ENCODE measurements around the gene OBP2A. TPM values are rescaled to one million over a fixed set of nuclear protein-coding genes. Genes with fewer than 3 reads are reported as not detected.

OBP2A gene
- total and polyA plus RNA-seq, 2 donors (not counting 3 experiments of a cell fraction or from before 2014, with no cell fraction given) = not detected

DNA sequence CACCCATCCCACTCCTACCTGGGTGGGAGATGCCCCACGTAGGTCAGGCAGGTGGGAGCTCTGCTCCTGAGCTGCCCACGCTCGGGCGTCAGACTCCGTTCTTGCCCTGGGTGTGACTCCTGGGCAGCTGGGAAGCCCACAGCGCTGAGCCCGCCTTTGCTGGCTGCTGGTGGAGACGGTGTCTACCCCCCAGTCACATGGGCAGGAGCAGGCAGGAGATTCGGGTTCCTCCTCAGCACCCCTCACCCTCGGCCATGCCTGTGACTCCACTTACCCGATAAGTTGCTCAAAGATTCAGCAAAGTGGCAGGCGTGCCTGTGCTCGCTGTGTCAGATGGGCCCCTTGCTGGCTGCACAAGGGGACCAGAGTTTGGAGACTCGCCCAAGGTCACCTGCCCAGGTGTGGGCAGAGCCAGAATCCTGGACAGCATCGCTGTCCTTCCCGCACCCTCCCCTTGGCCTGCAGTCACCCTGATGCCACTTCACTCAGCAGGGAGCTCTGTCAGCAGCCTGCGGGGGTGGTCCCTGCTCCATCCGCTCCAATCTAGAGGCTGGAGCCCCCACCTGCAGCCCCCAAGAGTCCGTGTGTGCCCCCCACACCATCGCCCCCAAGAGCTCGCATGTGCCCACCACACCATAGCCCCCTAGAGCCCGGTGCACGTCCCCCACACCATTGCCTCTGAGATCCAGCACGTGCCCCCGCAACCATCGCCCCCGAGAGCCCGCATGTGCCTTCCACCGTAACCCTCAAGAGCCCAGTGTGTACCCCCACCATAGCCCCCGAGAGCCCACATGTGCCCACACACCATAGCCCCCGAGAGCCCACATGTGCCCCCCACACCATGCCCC lies 20.5 kb upstream of the OBP2A start:
- dilution Hi-C loops (cut with MboI; ENCODE audit: extremely low pct_ligation_motif_present, low sequenced_read_pairs) = no loop called here
- CTCF ChIA-PET = no interaction called here
- no peak for FAIRE-seq

DNA sequence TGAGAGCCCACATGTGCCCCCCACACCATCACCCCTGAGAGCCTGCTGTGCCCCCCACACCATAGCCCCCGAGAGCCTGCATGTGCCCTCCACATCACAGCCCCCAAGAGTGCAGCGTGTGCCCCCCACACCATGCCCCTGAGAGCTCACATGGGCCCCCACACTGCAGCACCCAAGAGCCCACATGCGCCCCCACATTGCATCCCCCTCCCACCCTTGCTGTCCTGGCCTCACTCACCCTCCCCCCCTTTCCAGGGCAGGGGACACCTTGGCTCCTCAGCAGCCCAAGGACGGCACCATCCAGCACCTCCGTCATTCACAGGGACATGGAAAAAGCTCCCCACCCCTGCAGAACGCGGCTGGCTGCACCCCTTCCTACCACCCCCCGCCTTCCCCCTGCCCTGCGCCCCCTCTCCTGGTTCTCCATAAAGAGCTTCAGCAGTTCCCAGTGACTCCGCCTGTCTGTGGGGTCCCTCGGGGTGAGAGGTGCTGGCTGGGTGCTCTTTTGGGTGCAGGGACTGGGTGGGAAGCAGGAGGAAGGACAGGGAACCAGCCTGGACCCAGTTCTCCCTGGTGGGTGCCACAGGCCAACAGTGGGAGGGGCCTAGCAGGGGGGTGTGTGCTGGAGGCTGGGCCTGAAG lies 19.7 kb upstream of the OBP2A start:
- POLR2A ChIA-PET = no interaction called here
- Histone ChIP-seq H3K27me3 (ENCODE audit: control insufficient read depth in 2 of 2, insufficient read depth in 2 of 2, low read length in 2 of 2) (no peaks in the 10 kb centered on the region), H3K4me3 (replicated peaks in 1 of 3; ENCODE audit: insufficient read depth in 1 of 3, low read depth in 1 of 3, low read length in 3 of 3) (no peak overlapping the region), H2AFZ (ENCODE audit: low read depth, low read length) (no peak overlapping the region), H3K9me1 (replicated peaks; ENCODE audit: control insufficient read depth, extremely low read depth, insufficient read depth, low read length) (no peaks in the 10 kb centered on the region), H3K9ac (replicated peaks; ENCODE audit: extremely low read depth, insufficient read depth, low read length) (no peak overlapping the region), H4K20me1 (replicated peaks; ENCODE audit: control insufficient read depth, extremely low read depth, insufficient read depth, low read length) (no peaks in the 10 kb centered on the region), H3K4me1 (ENCODE audit: control insufficient read depth, extremely low read depth, insufficient read depth, low read length) (no peaks in the 10 kb centered on the region), H3K79me2 (ENCODE audit: control insufficient read depth, insufficient read depth, low read length) (no peaks in the 10 kb centered on the region), H3K4me2 (ENCODE audit: insufficient read depth, low read length) (no peak overlapping the region), H3K36me3 (ENCODE audit: control insufficient read depth in 2 of 2, extremely low read depth in 1 of 2, insufficient read depth in 2 of 2, low read length in 2 of 2) (no peaks in the 10 kb centered on the region), H3K27ac (ENCODE audit: insufficient read depth, low read depth, low read length) (no peak overlapping the region), H3K9me3 (replicated peaks; ENCODE audit: control insufficient read depth, insufficient read depth, low read length) (no peaks in the 10 kb centered on the region)
- TF ChIP-seq, protein P1, sequence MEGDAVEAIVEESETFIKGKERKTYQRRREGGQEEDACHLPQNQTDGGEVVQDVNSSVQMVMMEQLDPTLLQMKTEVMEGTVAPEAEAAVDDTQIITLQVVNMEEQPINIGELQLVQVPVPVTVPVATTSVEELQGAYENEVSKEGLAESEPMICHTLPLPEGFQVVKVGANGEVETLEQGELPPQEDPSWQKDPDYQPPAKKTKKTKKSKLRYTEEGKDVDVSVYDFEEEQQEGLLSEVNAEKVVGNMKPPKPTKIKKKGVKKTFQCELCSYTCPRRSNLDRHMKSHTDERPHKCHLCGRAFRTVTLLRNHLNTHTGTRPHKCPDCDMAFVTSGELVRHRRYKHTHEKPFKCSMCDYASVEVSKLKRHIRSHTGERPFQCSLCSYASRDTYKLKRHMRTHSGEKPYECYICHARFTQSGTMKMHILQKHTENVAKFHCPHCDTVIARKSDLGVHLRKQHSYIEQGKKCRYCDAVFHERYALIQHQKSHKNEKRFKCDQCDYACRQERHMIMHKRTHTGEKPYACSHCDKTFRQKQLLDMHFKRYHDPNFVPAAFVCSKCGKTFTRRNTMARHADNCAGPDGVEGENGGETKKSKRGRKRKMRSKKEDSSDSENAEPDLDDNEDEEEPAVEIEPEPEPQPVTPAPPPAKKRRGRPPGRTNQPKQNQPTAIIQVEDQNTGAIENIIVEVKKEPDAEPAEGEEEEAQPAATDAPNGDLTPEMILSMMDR (IDR thresholded peaks at IDR 0.05; ENCODE audit: extremely low read depth in 1 of 2, insufficient read depth in 1 of 2, low read depth in 1 of 2, low read length in 2 of 2) = no peak
- no peak for TF ChIP-seq EZH2 (IDR thresholded peaks at IDR 0.05; ENCODE audit: borderline replicate concordance, low read depth, low read length, severe bottlenecking)
- no peak for TF ChIP-seq FOS (IDR thresholded peaks at IDR 0.05; ENCODE audit: borderline replicate concordance, insufficient read depth, low read length)
- TF ChIP-seq POLR2A (IDR thresholded peaks at IDR 0.05; ENCODE audit: low read depth, low read length) = no peak
- no peak for TF ChIP-seq MYC (IDR thresholded peaks at IDR 0.05; ENCODE audit: low read depth, low read length)
- TF ChIP-seq, protein P2, sequence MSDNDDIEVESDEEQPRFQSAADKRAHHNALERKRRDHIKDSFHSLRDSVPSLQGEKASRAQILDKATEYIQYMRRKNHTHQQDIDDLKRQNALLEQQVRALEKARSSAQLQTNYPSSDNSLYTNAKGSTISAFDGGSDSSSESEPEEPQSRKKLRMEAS (IDR thresholded peaks at IDR 0.05; ENCODE audit: insufficient read depth, insufficient read length) = no peak
- no peak for TF ChIP-seq POLR2AphosphoS5 (IDR thresholded peaks at IDR 0.05; ENCODE audit: insufficient read depth, low read depth, low read length)
- TF ChIP-seq GATA2 (IDR thresholded peaks at IDR 0.05; ENCODE audit: insufficient read depth, insufficient read length, low read depth, low read length) = no peak
- no peak for TF ChIP-seq JUN (IDR thresholded peaks at IDR 0.05; ENCODE audit: borderline replicate concordance, insufficient read depth, insufficient read length, low read depth)
- CTCF ChIA-PET = interaction anchor here (1.3 kb wide), 1 partner anchor 22 kb away, joined by 3 read pairs; no protein-coding TSS in a partner anchor
- no peak for FAIRE-seq
- DNase-seq (ENCODE audit: low read depth, low spot score) = no peak
- BruUV-seq (replicated peaks) = no TSS peak
- dilution Hi-C loops (cut with MboI; ENCODE audit: extremely low pct_ligation_motif_present, low sequenced_read_pairs) (no loop called here), intact Hi-C loops (cut with micrococcal nuclease) (no loop called here)

More for the DNA sequence above, 20.5 kb upstream of the OBP2A start:
- Histone ChIP-seq H3K36me3 (ENCODE audit: control insufficient read depth in 2 of 2, extremely low read depth in 1 of 2, insufficient read depth in 2 of 2, low read length in 2 of 2) (no peaks in the 10 kb centered on the region), H3K9me1 (replicated peaks; ENCODE audit: control insufficient read depth, extremely low read depth, insufficient read depth, low read length) (no peaks in the 10 kb centered on the region), H2AFZ (ENCODE audit: low read depth, low read length) (no peak overlapping the region), H3K4me2 (ENCODE audit: insufficient read depth, low read length) (no peak overlapping the region), H3K27me3 (ENCODE audit: control insufficient read depth in 2 of 2, insufficient read depth in 2 of 2, low read length in 2 of 2) (no peaks in the 10 kb centered on the region), H3K9me3 (replicated peaks; ENCODE audit: control insufficient read depth, insufficient read depth, low read length) (no peaks in the 10 kb centered on the region), H3K4me1 (ENCODE audit: control insufficient read depth, extremely low read depth, insufficient read depth, low read length) (no peaks in the 10 kb centered on the region), H3K27ac (ENCODE audit: insufficient read depth, low read depth, low read length) (no peak overlapping the region), H3K79me2 (ENCODE audit: control insufficient read depth, insufficient read depth, low read length) (no peaks in the 10 kb centered on the region), H3K9ac (replicated peaks; ENCODE audit: extremely low read depth, insufficient read depth, low read length) (no peak overlapping the region), H3K4me3 (replicated peaks in 1 of 3; ENCODE audit: insufficient read depth in 1 of 3, low read depth in 1 of 3, low read length in 3 of 3) (no peak overlapping the region), H4K20me1 (replicated peaks; ENCODE audit: control insufficient read depth, extremely low read depth, insufficient read depth, low read length) (no peaks in the 10 kb centered on the region)
- intact Hi-C loops (cut with micrococcal nuclease) = no loop called here
- POLR2A ChIA-PET = no interaction called here
- no peak for DNase-seq (ENCODE audit: low read depth, low spot score)
- no TSS peak for BruUV-seq (replicated peaks)
- TF ChIP-seq POLR2A (IDR thresholded peaks at IDR 0.05; ENCODE audit: low read depth, low read length) = no peak
- TF ChIP-seq, protein P2 (IDR thresholded peaks at IDR 0.05; ENCODE audit: insufficient read depth, insufficient read length) = no peak
